ENCODE results near the gene EMC9. TPM values are rescaled to one million over a fixed set of nuclear protein-coding genes. Genes with fewer than 3 reads are reported as not detected.

The EMC9 gene
- total and polyA plus RNA-seq, 2 experiments from 2014 or later, result 13.8 to 34.1 TPM

DNA sequence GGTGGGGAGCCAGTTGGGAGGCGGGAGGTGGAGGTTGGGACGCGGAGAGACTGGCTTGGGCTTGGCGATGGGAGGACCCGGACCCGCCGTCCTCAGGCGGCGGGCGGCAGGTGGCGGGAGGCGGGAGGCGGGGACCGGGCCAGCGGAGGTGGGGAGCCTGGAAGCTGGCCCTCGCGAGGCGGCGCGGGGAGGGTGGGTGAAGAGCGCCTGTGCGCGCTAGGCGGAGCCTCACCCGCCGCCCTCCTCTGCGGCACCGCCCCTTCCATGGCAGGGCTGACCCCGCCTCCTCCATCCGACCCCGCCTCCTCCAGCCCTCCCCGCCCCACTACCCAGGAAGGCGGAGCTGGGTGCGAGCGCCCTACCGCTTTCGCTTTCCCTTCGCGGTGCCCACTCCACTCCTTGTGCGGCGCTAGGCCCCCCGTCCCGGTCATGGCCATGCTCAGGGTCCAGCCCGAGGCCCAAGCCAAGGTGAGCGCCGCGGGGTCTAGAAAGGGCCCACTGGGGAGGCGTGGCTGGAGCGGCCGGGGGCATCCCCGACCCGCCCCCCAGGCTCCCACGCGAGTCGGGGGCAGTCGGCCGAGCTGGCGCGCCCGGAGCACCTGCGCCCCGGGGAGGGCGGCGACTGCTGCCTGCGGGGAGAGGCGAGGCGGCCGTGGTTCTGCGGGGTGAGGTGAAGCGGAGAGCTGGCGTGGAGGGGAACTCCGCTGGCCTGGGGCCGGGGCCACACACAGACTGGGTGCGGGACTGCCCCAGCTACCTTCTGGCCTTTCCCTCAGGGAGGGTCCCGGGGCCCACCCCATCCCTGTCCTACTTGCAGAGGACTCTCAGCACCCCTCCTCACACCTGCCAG, 5.3 kb downstream of the EMC9 start, which contains the start of gene PSME1:
TSS of gene PSME1 (plus strand) at position 361 of the 850 bp plus-strand sequence. CDS start at position 430, 69 bp downstream.
- H3K79me2 ChIP-seq, result peaks cover 43% of the 10 kb centered on the region
- TF ChIP-seq EZH2phosphoT487 (IDR thresholded peaks at IDR 0.05; ENCODE audit: low read depth, severe bottlenecking, unreplicated experiment) (no peak), EZH2 (IDR thresholded peaks at IDR 0.05; ENCODE audit: borderline replicate concordance) (no peak)
- TF ChIP-seq, protein P1, sequence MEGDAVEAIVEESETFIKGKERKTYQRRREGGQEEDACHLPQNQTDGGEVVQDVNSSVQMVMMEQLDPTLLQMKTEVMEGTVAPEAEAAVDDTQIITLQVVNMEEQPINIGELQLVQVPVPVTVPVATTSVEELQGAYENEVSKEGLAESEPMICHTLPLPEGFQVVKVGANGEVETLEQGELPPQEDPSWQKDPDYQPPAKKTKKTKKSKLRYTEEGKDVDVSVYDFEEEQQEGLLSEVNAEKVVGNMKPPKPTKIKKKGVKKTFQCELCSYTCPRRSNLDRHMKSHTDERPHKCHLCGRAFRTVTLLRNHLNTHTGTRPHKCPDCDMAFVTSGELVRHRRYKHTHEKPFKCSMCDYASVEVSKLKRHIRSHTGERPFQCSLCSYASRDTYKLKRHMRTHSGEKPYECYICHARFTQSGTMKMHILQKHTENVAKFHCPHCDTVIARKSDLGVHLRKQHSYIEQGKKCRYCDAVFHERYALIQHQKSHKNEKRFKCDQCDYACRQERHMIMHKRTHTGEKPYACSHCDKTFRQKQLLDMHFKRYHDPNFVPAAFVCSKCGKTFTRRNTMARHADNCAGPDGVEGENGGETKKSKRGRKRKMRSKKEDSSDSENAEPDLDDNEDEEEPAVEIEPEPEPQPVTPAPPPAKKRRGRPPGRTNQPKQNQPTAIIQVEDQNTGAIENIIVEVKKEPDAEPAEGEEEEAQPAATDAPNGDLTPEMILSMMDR (IDR thresholded peaks at IDR 0.05; ENCODE audit: poor library complexity), result no peak
- peak within 1 kb of the TSS; percentile 93 for H2AFZ ChIP-seq
- H3K27me3 ChIP-seq, result no peaks in the 10 kb centered on the region
- peak; percentile 97 for DNase-seq (ENCODE audit: low spot score)
- peak within 1 kb of the TSS; percentile 95 for H3K4me3 ChIP-seq
- WGBS (ENCODE audit: low lambda C conversion rate, missing lambda C conversion rate), result under 1% methylated on average over 21 of the region's 75 CpGs
- peaks cover 3% of the 10 kb centered on the region for H4K20me1 ChIP-seq (ENCODE audit: insufficient read depth, poor library complexity, severe bottlenecking)
- peak within 1 kb of the TSS; percentile 89 for H3K27ac ChIP-seq
- no peaks in the 10 kb centered on the region for H3K9me3 ChIP-seq (ENCODE audit: low read depth)
- H3K9me2 ChIP-seq (replicated peaks; ENCODE audit: insufficient read depth), result no peaks in the 10 kb centered on the region
- H3K4me1 ChIP-seq (ENCODE audit: insufficient read depth), result peaks cover 7% of the 10 kb centered on the region
- peak within 1 kb of the TSS; percentile 97 for H3K4me2 ChIP-seq
- H3K36me3 ChIP-seq (replicated peaks; ENCODE audit: insufficient read depth, low read depth), result no peaks in the 10 kb centered on the region

DNA sequence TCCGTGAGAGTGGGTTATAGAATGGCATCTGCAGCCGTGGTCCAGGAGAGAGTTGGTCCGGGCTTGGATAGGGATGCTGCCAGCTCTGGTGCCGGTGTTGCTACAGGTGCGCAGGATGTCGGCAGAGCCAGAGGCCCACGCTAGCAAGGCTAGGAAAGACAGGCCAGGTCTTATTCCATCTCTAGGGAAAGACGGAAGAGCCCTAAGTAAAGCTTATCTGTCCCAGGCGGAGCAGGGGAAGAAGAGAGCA, 5.9 kb downstream of the EMC9 start:
- peak overlapping the region; percentile 80 for H2AFZ ChIP-seq
- peaks cover 7% of the 10 kb centered on the region for H3K4me1 ChIP-seq (ENCODE audit: insufficient read depth)
- peak overlapping the region; percentile 63 for H3K27ac ChIP-seq
- peaks cover 43% of the 10 kb centered on the region for H3K79me2 ChIP-seq
- DNase-seq (ENCODE audit: low spot score), result no peak
- no peaks in the 10 kb centered on the region for H3K27me3 ChIP-seq
- peaks cover 3% of the 10 kb centered on the region for H4K20me1 ChIP-seq (ENCODE audit: insufficient read depth, poor library complexity, severe bottlenecking)
- H3K9me2 ChIP-seq (replicated peaks; ENCODE audit: insufficient read depth), result no peaks in the 10 kb centered on the region
- no peaks in the 10 kb centered on the region for H3K9me3 ChIP-seq (ENCODE audit: low read depth)
- H3K4me2 ChIP-seq, result peak overlapping the region; percentile 88
- 6% methylated on average over 9 of the region's 9 CpGs for WGBS (ENCODE audit: low lambda C conversion rate, missing lambda C conversion rate)
- H3K36me3 ChIP-seq (replicated peaks; ENCODE audit: insufficient read depth, low read depth), result no peaks in the 10 kb centered on the region
- TF ChIP-seq EZH2phosphoT487 (IDR thresholded peaks at IDR 0.05; ENCODE audit: low read depth, severe bottlenecking, unreplicated experiment), result no peak
- TF ChIP-seq, protein P1 (IDR thresholded peaks at IDR 0.05; ENCODE audit: poor library complexity), result no peak
- peak overlapping the region; percentile 35 for H3K4me3 ChIP-seq

DNA sequence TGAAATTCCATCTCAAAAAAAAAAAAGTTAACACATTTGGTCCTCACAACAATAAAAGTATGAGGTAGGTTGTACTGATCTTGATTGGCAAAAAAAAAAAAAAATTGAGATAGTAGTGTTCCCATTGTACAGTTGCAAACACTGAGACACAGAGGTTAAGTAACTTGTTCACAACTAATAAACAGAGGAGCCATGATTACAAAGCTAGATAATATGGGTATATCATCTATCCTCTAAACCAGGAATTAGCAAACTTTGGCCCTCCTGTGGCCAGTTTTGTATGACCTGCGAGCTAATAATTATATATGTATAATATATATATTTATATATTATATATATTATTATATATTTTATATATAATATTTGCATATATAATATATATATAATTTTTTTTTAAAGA, 7.7 kb downstream of the EMC9 start:
- H3K36me3 ChIP-seq (replicated peaks; ENCODE audit: insufficient read depth, low read depth), result no peaks in the 10 kb centered on the region
- WGBS (ENCODE audit: low lambda C conversion rate, missing lambda C conversion rate), result 100% methylated on average over 1 of the region's 1 CpG
- no peaks in the 10 kb centered on the region for H3K9me2 ChIP-seq (replicated peaks; ENCODE audit: insufficient read depth)
- H3K27ac ChIP-seq, result no peak overlapping the region
- H2AFZ ChIP-seq, result no peak overlapping the region
- no peak overlapping the region for H3K4me2 ChIP-seq
- no peaks in the 10 kb centered on the region for H4K20me1 ChIP-seq (ENCODE audit: insufficient read depth, poor library complexity, severe bottlenecking)
- no peaks in the 10 kb centered on the region for H3K27me3 ChIP-seq
- peaks cover 7% of the 10 kb centered on the region for H3K4me1 ChIP-seq (ENCODE audit: insufficient read depth)
- no peak for DNase-seq (ENCODE audit: low spot score)
- no peak for TF ChIP-seq EZH2 (IDR thresholded peaks at IDR 0.05; ENCODE audit: borderline replicate concordance)
- TF ChIP-seq EZH2phosphoT487 (IDR thresholded peaks at IDR 0.05; ENCODE audit: low read depth, severe bottlenecking, unreplicated experiment), result no peak
- TF ChIP-seq, protein P1 (IDR thresholded peaks at IDR 0.05; ENCODE audit: poor library complexity), result no peak
- H3K4me3 ChIP-seq, result no peak overlapping the region
- no peaks in the 10 kb centered on the region for H3K9me3 ChIP-seq (ENCODE audit: low read depth)
- H3K79me2 ChIP-seq, result peaks cover 27% of the 10 kb centered on the region
